SIG-M5 treated with dmso at 0.1 percent for 504 hours (cell line): ENCODE results near the gene LYRM4.

ENCODE experiments used
- DNase-seq: peaks from one replicate; lab custom pipeline; 2025; ENCODE audit not compliant: unreplicated experiment; lab: John Stamatoyannopoulos, UW

Gene LYRM4

DNA sequence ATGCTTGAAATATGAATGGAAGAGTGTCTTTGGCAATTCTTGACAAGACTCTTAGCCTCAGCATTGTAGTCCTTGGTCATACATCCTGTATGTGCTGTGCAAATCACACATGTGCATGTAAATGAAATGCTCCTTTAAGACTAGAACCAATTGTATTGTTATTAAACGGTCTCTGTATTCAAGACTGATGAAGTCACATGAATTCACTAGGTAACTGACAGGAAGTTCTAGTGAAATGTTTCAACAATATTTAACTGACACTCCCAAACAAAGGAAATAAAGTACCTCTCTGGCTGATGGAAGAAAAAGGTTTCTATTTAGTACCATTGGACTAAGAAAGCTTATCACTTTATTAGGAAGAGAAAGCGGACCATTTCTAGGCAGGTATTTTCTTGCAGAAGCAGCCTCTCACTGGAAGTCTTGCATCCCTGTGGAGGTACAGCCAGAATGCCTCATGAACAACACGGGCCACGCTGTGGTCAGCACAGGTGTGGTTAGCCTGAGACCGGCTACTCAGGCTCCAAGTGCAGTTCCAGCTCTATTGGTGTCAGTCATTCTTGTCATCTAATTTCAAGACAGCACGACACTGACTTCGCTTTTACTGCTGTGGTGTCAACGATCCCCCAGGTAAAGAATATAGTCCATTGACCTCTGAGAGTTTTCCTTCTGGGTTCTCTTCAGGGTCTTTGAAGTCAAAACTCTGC is 158.3 kb downstream of the LYRM4 start:
- DNase-seq, result no peak

DNA sequence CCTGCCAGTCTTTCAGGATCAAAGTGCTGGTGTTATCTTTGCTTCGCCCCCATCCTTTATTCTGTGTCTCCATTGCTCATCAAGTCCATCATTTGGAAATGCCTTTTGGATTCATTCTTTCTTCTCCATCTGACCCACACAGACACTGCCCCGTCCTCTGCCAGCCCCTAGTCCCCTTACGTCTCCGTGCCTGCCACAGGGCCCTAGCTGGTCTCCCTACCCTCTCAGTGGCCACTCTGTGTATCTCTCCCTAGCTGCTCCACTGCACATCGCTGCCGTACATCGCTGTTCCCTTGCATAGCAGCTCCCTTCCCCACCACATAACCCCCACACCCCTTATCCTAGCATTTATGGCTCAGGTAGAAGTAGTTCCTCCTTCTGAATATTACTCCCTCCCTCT is 159.9 kb downstream of the LYRM4 start:
- DNase-seq, result no peak

DNA sequence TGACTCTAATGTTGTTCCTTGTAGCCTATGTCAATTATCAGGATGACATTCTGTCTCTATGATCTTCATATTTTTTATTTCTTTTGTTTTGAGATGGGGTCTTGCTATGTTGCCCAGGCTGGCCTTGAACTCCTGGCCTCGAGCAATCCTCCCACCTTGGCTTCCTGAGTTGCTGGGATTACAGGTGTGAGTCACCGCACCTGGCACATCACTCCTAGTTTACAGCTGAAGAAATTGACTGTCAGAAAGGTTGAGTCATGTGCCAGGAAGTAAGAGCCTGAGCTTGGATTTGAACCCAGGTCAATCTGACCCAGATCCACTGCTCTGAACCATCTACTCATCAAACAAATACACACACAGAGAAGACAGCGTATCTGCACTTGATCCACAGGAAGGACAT is 161.2 kb downstream of the LYRM4 start:
- DNase-seq, result no peak

DNA sequence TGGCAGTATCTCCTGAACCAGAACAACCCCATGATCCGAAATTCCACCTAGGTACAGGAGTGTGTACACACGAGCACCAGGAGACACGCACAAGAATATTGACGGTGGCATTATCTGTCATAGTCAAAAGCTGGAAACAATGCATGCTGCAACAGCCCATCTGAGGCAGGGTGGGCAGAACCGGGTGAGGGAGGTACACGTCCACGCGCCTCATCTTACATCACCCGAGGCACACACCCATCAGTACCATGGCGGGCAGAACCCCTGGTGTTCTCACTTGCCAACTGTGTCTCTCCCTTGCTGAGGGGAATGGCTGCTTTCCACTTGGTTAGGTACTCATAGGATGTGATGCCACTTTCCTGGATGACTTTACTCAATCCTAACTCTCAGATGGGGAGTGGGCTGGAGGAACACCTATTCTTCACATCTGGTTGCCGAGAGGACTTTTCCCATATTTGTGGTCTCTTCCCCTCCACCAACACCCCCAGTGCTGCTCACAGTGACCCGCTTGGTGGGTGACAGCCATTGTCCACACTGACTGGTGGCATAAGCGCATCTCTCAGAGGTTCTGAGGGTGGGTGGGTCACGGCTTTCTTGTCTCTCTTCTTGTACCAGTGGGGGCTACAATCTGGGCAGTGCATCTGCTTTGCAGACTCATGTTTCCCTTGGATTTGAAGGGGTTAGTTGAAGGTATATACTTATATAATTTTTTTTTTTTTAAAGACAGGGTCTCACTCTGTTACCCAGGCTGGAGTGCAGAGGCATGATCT is 162.1 kb downstream of the LYRM4 start:
- no peak for DNase-seq

DNA sequence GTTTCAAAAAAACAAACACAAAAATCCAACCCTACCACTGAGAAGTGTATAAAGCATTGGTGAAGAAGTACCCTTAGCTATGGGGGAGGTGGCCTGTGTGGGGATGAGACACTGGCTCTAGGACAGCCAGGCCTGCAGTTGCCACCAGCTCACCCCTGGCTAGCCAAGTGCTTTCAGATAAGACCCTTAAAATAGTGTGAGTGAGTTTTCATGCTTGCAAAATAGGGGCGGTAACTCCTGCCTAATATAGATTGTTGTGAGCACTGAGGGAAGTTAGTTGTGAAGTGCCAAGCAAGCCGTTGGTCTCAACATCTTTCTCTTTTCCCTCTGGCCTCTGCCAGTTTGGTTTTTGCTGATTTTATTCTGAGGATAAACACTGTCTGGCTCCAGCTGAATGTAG is 164.3 kb downstream of the LYRM4 start:
- DNase-seq, result peak; percentile 90

DNA sequence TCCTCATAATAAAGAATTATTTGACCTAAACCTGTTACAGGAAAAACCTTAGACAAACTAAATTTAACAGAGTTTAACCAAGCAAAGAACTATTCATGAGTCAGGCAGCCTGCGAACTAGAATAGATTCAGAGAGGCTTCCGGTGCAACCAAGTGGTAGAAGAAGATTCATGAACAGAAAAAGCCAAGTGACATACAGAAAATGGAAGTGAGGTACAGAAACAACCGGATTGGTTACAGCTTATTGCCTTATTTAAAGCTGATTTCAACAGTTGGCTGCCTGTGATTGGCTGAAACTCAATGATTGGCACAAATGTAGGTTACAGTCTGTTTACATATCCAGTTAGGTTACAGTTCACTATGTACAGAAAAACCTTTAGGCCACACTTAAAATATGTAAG is 165.5 kb downstream of the LYRM4 start:
- DNase-seq, result peak; percentile 52

DNA sequence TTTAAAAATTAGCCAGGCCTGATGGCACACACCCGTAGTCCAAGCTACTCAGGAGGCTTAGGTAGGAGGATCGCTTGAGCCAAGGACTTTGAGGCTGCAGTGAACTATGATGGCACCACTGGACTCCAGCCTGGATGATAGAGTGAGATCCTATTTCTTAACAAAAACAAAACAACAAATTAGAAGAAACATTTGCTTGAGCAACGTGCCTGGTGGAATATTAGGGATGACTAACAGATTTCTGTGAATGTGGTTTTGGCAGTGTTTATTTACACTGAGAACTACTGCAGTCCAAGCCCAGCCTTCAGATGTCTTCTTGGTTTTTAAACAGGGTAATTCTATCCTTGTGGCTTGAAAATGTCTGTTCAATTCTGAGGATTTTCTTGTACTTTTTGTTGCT is 166.4 kb downstream of the LYRM4 start:
- DNase-seq, result no peak

DNA sequence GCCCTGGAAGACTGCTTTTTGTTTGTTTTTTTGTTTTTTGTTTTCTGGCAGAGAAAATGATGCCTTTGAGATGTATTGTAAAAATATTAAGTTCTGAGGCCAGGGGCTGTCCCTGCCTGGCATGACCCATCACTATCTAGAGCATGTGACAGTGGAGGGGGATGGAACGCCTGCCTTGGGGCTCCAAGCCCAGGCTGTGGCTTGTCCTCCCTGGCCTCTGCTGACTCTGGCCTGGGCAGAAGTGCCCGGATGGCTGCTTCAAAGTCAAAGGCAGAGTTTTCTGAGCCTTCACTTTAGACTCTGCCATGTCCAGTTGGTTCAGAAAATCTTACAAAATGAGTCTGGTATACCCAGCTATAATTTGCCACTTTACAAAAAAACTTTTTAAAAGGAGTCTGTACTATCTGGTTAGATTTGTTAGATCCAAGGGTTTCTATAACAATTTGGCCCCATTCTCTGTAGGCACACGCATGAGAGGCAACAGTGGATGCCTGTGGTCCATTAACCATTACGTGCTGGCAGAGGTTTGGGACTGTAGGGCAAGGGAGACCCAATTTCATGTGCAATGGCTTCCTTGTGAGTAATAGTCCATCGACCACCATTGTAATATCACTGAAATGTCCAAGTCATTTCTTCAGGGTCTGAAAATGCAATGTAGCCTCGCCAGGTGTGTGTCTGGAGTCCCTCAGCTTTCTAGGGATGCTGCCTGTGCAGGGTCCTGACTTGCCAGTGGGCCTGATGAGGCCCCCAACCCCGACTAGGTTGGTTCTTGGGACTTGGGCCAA is 167.3 kb downstream of the LYRM4 start:
- no peak for DNase-seq

DNA sequence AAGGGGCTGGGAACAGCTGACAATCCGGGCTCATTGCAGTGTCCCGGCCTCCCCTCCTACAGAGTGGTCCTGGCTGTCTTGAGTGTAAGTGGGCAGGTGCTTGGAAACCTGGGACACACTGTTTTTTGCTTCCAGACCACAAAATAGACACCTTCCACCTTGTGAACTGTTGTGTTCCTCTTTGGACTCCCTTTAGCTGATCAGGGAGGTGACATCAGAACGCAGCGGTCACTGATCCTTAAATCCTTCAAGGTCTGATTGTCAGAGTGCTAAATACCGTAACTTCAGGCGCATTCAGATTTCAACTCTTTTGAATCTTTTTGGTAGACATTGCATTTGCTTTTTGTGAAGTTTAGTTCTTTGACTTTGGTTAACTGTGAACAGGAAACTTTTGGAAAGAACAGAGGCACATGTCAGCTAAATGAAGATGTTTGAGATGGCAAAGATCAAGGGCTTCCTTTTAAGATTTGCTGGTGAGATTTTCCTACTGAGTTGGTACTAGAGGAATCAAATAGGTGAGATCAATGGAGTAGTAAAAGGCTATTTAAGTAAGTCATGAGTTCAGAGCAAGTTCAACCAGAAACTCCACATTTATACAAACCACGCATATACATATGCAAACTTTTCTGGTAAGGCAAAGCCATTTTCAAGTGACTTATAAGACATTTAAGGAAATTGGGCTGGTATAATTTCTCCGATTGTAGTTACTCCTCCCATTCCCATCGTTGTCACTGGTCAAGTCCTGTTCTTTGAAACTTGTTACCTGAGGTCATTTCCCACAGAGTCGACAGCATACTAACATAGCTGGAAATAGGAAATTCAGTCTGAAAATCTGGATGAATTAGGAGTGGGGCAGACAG is 169.3 kb downstream of the LYRM4 start:
- no peak for DNase-seq

DNA sequence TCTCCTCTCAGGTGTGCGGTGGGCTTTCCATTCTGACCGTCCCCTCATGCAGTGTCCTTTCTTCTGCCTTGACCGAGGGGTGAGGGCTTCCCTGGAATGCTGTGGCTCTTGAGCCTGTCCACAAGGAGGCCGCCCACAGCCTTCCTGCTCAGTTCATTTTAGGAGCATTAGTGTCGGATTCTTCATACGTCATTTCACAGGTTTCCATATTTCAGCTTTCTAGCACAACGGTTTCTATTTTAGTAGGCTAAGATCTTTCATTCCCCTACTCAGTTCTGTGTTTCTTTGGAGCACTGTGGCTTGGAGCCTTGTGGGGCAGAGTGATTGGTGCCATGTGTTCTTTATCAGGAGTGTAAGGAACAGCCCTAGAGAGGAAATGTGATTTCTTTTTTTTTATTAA is 170.1 kb downstream of the LYRM4 start:
- no peak for DNase-seq

DNA sequence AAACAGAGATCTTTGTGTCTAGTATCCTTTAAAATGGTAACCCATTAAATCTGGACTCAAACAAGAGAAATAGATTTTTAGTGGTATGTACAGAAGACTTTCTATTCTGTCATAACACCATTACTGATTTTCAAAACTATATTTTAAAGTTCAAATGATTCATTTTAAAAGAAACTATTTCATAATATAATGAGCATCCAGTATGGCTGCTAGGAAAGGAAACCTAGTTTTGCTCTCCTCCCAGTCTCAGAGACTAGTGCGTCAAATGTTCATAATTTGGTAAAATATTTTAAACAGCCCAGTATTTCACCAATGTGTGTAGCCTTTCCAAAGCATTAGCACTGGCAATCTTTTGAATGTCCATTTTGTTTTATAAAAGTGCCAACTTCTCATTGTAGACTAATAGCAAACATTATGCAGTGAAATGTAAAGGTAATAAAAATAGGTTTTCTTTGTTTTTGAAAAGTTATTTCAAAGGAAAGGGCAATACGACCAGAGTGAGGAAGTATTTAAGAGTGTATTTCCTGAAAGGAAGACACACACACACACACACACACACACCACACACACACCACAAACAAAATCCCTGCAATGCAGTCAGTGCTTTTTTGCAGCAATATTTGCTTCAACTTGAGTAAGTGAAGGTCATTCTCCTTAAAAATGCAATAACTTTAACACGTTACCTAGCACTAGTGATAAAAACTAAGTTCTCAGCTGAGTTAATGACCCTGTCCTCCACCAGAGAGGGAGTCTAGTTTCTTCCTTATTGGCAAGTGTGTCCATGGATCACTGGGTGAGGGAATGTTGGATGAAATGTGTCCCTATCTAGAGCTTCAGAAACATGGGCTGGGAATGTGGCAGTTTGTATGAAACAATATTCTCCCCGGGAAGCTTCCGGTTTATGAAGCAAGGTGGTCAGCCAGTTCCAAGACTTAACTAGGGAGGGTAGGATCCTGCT is 171.0 kb downstream of the LYRM4 start:
- no peak for DNase-seq

DNA sequence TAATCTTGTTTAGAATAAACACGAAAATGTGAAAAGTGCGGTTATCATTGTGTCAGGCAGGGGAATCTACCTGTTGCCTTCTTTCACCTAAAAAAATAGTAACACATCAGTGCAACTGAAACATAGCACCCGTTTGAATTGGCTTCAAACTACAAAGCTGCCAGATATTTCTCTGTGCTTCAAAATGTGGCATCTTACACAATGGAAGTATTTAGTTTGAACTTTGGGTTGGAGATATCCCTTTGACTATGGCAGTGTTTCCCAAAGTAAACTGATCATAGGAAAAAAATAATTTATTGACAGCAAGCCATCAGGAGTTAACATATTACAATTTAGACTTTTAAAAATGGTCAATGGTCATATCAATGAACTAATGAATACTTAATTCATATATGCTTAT is 172.0 kb downstream of the LYRM4 start:
- DNase-seq, result no peak

DNA sequence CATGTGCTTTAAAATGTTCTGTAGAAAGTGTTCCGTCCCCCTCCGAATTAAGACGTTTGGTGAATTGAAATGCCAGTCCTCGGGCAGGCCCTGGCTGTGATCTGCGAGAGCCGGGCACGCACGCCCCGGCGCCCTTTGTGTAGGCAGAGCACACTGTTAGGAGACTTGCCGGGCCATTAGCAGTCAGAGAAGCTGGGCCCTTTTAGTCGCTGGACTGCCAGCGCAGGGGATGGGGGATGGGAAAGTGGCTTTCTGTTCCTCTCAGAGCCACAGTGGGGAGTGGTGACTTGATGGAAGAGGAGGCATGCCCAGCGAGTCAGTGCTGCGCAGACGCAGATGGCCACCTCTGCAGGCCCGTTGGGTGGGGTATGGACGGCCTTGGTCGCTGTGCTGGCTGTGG is 173.4 kb downstream of the LYRM4 start:
- DNase-seq, result peak; percentile 26

DNA sequence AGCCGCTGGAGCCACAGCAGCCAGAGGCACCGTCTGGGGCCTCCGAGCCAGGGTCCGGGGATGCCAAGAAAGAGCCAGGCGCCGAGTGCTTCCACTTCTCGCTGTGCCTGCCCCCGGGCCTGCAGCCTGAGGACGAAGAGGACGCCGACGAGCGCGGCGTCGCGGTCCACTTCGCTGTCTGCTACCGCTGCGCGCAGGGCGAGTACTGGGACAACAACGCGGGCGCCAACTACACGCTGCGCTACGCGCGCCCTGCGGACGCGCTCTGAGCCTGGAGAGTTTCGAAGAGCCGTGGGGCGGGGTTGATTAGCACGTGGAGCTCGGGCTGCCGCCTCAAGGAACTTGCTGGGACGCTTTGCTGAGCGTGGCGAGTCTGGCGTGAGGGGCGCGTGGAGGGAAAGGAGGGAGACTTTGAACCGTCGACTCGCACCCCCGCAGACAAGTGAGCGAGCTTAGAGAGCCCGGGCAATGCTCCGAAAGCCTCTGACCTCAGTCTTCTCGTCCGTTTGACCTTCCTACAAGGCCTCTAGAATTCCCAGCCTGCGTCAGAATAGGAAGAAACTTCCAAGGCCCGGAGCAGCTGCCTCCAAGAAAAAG is 174.4 kb downstream of the LYRM4 start:
- DNase-seq, result no peak

DNA sequence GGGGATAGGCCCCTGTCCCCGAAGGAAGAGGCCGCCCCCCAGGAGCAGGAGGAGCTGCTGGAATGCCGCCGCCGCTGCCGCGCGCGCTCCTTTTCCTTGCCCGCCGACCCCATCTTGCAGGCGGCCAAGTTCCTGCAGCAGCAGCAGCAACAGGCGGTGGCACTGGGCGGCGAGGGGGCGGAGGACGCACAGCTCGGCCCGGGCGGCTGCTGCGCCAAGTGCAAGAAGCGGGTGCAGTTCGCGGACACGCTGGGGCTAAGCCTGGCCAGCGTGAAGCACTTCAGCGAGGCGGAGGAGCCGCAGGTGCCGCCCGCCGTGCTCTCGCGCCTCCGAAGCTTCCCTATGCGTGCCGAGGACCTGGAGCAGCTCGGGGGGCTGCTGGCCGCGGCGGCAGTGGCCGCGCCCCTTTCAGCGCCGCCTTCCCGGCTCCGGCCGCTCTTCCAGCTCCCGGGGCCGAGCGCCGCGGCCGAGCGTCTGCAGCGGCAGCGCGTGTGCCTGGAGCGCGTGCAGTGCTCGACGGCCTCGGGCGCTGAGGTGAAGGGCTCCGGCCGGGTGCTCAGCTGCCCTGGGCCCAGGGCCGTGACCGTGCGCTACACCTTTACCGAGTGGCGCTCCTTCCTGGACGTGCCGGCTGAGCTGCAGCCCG is 175.0 kb downstream of the LYRM4 start:
- no peak for DNase-seq

DNA sequence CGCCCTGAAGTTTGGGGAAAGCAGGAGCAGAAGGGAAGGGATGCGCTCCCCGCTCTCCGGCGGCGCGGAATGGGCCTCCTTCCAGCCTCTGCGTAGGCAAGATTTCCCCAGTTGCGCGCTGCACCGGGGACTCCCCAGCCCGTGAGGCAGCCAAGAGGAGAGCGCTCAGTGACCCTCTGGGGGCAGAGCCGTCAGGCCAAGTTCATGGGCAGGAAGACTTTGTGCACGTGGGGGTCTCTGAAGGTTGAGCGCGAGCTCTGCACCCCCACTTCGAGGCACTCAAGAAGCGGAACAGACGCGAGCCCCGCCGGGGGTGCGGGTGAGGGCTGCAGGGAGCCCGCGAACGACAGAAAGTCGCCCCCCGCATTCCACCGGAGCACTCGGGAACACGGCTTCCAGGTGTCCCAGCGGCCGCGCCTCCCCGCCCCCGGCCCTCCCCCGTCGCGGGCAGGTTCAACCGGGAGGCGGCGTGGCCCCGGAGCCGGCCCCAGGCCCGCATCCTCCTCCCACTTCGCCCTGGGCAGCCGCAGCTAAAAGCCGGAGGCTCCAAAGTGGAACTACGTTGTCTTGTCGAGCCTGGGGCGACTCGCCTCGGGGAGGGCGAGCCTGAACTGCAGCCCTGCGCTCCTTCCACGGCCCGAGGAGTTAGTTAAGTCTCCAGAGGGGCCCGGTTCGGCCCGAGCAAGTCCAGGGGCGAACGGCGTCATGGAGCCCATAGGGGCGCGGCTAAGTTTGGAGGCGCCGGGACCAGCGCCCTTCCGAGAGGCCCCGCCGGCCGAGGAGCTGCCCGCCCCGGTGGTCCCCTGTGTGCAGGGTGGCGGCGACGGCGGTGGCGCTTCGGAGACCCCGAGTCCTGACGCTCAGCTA is 175.7 kb downstream of the LYRM4 start, which contains the start of gene PPP1R3G:
TSS of gene PPP1R3G (plus strand) at position 561 of the 867 bp plus-strand sequence. CDS start at position 706, 145 bp downstream.
- DNase-seq, result peak; percentile 28

DNA sequence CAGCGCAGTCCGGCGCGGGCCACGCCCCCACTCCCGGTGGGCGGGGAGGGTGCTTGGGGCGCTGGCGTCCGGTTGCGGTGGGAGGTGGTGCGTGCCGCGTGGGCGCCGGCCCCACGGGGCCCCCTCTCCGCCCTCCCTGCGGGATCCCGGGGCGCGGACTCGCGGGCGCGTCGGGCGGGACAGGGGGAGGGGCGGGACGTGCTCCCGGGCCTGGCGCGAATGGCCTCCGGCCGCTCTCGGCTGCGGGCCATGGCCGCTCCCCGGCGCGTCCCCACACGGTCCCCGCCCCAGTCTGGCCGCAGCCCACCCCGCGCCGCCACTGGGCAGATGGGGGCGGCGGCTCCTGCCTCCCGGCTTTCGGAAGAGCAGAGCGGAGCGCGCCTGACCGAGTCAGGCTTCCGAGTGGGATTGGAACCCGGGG is 176.4 kb downstream of the LYRM4 start:
- no peak for DNase-seq

DNA sequence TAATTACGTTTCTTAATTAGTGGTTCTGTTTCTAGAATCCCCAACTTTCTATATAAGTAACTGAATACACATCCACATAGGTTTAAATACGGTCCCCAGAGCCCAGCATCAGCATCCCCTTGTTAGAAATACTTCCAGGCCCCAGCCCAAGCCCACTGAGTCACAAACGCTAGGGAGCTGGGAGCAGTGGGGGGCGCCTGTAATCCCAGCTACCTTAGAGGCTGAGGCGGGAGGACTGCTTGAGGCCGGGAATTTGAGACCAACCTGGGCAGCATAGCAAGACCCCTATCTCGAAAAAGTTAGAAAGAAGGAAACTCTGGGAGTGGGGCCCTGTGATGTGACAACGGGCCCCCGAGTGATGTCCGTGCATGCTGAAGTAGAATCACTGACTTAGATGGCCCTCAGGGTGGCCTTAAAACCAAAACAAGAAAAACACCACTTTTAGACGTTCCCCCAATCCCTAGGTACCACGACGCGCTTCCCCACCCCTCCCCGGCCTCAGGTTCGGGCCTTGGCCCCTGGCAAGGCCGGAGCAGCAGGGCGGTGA is 176.9 kb downstream of the LYRM4 start:
- DNase-seq, result no peak
